AG10803 (cell line): ENCODE results near the gene GSTM3.
A peak's percentile ranks its signal among the peaks of the same experiment; 100 is the strongest.
"Not testable (repeated sequence)": the region's sequence is repeated elsewhere in the genome, so short reads cannot be mapped to it uniquely, and the experiment has no call there.

Source experiments
- DNase-seq: peaks from one replicate; pipeline ENCODE4 v3.0.0; 2010; ENCODE audit warnings: low read depth
- H3K4me3 ChIP-seq: 2 replicates; pipeline ENCODE4 v1.5.1; 2011; ENCODE audit warnings: mild to moderate bottlenecking, low read length, control low read depth
- CTCF ChIP-seq: conservative IDR thresholded peaks from 2 replicates; pipeline ENCODE4 v1.5.1; 2011; ENCODE audit warnings: mild to moderate bottlenecking, low read length, control low read depth, inconsistent platforms

Gene GSTM3

DNA sequence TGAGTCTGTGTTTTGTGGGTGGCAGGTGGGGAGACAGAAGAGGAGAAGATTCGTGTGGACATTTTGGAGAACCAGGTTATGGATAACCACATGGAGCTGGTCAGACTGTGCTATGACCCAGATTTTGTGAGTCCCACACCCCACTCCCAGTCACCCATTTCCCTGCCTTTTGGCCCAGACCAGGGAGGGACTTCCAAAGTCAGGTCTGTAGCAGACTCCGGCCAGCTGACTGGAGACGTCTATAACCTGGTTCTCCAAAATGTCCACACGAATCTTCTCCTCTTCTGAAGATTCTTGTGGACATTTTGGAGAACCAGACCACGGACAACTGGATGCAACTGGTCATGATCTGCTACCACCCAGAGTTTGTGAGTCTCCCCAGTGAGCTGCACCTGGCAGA, 27.2 kb downstream of the GSTM3 start:
- H3K4me3 ChIP-seq: no peak overlapping the region
- no peak for TF ChIP-seq CTCF
- no peak for DNase-seq

DNA sequence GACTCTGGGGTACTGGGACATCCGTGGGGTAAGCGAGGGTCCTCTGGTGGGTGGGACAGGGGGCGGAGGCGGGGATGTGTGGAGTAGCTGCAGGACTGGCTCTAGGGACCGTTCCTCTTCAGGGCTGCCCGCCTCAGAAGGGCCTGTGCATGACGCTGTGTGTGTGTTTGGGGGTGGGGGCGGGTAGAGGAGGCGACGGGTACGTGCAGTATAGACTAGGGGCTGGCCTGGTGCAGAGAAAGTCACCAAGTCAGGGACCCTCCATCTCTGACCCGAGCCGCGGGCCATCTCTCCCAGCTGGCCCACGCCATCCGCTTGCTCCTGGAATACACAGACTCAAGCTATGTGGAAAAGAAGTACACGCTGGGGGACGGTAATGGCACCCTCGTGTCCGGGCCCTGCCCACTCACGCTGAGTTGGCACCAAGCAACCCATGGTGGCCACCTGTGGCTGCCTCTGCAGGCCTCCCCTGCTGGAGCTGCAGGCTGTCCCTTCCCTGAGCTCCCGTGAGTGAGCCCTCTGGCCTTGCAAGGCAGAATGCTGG, 28.4 kb downstream of the GSTM3 start:
- no peak for TF ChIP-seq CTCF
- no peak for DNase-seq

DNA sequence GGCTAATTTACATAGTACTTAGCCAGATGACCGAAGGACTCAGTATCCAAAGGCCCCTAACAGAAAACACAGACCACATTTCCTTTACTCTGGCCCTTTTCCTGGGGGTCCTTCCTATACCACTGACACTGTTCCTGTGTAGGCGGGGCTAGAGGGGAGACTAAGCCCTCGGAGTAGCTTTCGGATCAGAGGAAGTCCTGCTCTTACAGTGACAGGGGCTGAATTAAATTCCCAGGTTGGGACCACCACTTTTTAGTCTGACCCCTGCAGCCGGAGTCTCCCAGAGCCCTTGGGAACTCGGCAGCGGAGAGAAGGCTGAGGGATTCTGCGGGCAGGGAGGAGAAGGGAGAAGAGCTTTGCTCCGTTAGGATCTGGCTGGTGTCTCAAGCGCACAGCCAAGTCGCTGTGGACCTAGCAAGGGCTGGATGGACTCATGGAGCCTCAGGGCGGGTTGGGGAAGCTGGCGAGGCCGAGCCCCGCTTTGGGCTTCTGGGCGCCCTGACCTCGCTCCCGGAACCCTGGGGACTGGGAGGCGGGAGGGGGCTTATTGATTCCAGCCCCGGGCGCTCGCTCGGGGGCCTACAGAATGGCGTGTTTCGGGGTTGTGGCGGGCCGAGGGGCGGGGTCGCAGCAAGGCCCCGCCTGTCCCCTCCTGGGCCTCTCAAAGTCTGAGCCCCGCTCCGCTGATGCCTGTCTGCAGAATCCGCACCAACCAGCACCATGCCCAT, 29.1 kb downstream of the GSTM3 start, which contains the start of gene GSTM5:
TSS of gene GSTM5 (plus strand) at position 659 of the 728 bp plus-strand sequence. CDS start at position 721, 62 bp downstream.
- not testable (repeated sequence) for DNase-seq
- H3K4me3 ChIP-seq: peak within 1 kb of the TSS; percentile 29

More for the DNA sequence above, 28.4 kb downstream of the GSTM3 start:
- peak overlapping the region; percentile 29 for H3K4me3 ChIP-seq

GRCh38 chr1:109709822-109710221, 31.0 kb downstream of the GSTM3 start:
- not testable (repeated sequence) for DNase-seq, H3K4me3 ChIP-seq

- H3K4me3 ChIP-seq: not testable (repeated sequence)
Measured at GRCh38 chr1:109708949-109709348, 31.9 kb downstream of the GSTM3 start.

DNA sequence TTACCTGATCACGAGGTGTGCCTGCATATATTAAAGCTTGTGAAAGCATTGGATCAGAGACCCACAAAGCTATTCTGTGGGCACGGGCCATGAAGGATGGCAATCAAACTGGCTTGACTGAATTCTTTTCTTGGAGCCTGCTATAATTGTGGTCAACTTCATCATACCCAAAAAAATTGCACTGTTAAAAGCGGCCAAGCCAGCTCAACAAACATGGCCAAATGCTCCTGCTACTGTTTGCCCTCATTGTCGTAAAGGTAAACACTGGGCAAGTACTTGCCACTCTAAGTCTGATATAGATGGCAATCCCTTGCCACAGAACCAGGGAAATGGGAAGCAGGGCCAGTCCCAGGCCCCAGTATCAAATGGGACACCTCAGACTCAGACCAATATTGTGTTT, 35.4 kb downstream of the GSTM3 start:
- DNase-seq: no peak
- no peak for TF ChIP-seq CTCF
- H3K4me3 ChIP-seq: no peak overlapping the region

More at GRCh38 chr1:109708949-109709348, 31.9 kb downstream of the GSTM3 start:
- not testable (repeated sequence) for DNase-seq

GRCh38 chr1:109704173-109704572, 36.7 kb downstream of the GSTM3 start:
- H3K4me3 ChIP-seq: no peak overlapping the region
- no peak for TF ChIP-seq CTCF
- DNase-seq: no peak

GRCh38 chr1:109702940-109703339, 37.9 kb downstream of the GSTM3 start:
- H3K4me3 ChIP-seq, DNase-seq: not testable (repeated sequence)

- not testable (repeated sequence) for DNase-seq, H3K4me3 ChIP-seq
Measured at GRCh38 chr1:109697861-109698260, 43.0 kb downstream of the GSTM3 start.

- TF ChIP-seq CTCF: no peak
- DNase-seq: no peak
- H3K4me3 ChIP-seq: no peak overlapping the region
Measured at GRCh38 chr1:109697066-109697465, 43.8 kb downstream of the GSTM3 start.

DNA sequence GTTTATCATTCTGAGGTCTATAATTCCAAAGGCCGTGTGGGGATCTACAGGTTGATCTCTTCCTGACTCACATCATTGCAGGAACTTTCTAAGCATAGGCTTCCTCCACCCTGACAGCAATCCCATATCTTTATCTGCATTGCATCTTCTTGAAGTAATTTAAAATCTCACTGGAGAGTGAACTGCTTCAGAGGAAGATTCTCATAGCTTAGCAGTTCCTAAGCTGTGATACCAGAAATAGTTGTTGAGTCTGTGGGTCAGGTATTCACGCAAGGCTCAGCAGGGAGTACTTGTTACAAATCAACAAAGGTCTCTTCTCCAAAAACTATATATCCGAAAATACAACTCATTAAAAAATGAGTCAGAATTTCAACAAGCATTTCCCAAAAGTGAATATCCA, 45.7 kb downstream of the GSTM3 start:
- not testable (repeated sequence) for DNase-seq, H3K4me3 ChIP-seq

DNA sequence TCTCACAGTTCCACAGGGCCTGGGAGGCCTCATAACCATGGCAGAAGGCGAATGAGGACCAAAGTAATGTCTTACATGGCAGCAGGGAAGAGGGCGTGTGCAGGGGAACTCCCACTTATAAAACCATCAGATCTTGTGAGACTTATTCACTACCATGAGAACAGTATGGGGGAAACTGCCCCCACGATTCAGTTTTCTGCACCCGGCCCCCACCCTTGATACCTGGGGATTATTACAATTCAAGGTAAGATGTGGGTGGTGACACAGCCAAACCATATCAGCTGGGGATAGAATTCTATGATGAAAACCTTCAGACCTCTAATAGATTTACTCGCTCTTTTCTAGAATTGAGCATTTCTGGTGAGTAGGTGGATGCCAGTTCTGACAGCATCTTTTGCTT, 46.4 kb downstream of the GSTM3 start:
- H3K4me3 ChIP-seq, DNase-seq: not testable (repeated sequence)
